HEK293T (cell line): ENCODE results near the gene VEPH1.

Source experiments
- CTCF ChIA-PET: fragments of 350-600 bp; formaldehyde crosslinking; extraction: SDS; loops from one replicate; lab custom pipeline; 2021; ENCODE audit warnings: antibody characterized with exemption, inconsistent platforms; lab: Yijun Ruan, JAX
- POLR2A ChIA-PET: fragments of 350-600 bp; formaldehyde crosslinking; extraction: SDS; loops from one replicate; lab custom pipeline; 2020; ENCODE audit warnings: antibody characterized with exemption, inconsistent platforms; lab: Yijun Ruan, JAX
- DNase-seq: peaks from one replicate; pipeline ENCODE4 v3.0.0; 2012; ENCODE audit warnings: mixed read lengths; ENCODE audit errors: extremely low spot score
- ARNT ChIP-seq: fragments of 450-650 bp; IDR thresholded peaks from 2 replicates; pipeline ENCODE4 v1.6.1; 2017; ENCODE audit warnings: mild to moderate bottlenecking
- BHLHE40 ChIP-seq: fragments of 450-650 bp; IDR thresholded peaks from 2 replicates; pipeline ENCODE4 v1.6.1; 2016; ENCODE audit warnings: mild to moderate bottlenecking, moderate library complexity, borderline replicate concordance
- CTBP1 ChIP-seq: fragments of 450-650 bp; IDR thresholded peaks from 2 replicates; pipeline ENCODE4 v1.6.1; 2016; ENCODE audit warnings: borderline replicate concordance
- ELF4 ChIP-seq: fragments of 450-650 bp; IDR thresholded peaks from 2 replicates; pipeline ENCODE4 v1.6.1; 2017; ENCODE audit warnings: antibody characterized with exemption
- FOXA1 ChIP-seq: fragments of 450-650 bp; IDR thresholded peaks from 2 replicates; pipeline ENCODE4 v1.6.1; 2016; ENCODE audit warnings: mild to moderate bottlenecking
- FOXK2 ChIP-seq: fragments of 450-650 bp; IDR thresholded peaks from 2 replicates; pipeline ENCODE4 v1.6.1; 2016; ENCODE audit warnings: mild to moderate bottlenecking
- FOXM1 ChIP-seq: fragments of 450-650 bp; IDR thresholded peaks from 2 replicates; pipeline ENCODE4 v1.6.1; 2017; ENCODE audit warnings: mild to moderate bottlenecking, borderline replicate concordance
- HDGF ChIP-seq: fragments of 450-650 bp; IDR thresholded peaks from 2 replicates; pipeline ENCODE4 v1.6.1; 2017; ENCODE audit warnings: antibody characterized with exemption, borderline replicate concordance
- L3MBTL2 ChIP-seq: fragments of 450-650 bp; conservative IDR thresholded peaks from 2 replicates; pipeline ENCODE4 v1.6.1; 2016; ENCODE audit warnings: mild to moderate bottlenecking
- LEF1 ChIP-seq: fragments of 450-650 bp; IDR thresholded peaks from 2 replicates; pipeline ENCODE4 v1.6.1; 2017; ENCODE audit warnings: mild to moderate bottlenecking, borderline replicate concordance
- NFRKB ChIP-seq: fragments of 450-650 bp; IDR thresholded peaks from 2 replicates; pipeline ENCODE4 v1.6.1; 2016; ENCODE audit warnings: mild to moderate bottlenecking, moderate library complexity
- SP1 ChIP-seq: fragments of 450-650 bp; IDR thresholded peaks from 2 replicates; pipeline ENCODE4 v1.6.1; 2017
- SUZ12 ChIP-seq: fragments of 450-650 bp; IDR thresholded peaks from 2 replicates; pipeline ENCODE4 v1.6.1; 2016; ENCODE audit warnings: mild to moderate bottlenecking
- TARDBP ChIP-seq: fragments of 450-650 bp; IDR thresholded peaks from 2 replicates; pipeline ENCODE4 v1.6.1; 2016
- ZNF384 ChIP-seq: fragments of 450-650 bp; IDR thresholded peaks from 2 replicates; pipeline ENCODE4 v1.6.1; 2016
- TF ChIP-seq, protein P1 (sequence below): fragments of 450-650 bp; IDR thresholded peaks from 2 replicates; pipeline ENCODE4 v1.6.1; 2016

Gene VEPH1

DNA sequence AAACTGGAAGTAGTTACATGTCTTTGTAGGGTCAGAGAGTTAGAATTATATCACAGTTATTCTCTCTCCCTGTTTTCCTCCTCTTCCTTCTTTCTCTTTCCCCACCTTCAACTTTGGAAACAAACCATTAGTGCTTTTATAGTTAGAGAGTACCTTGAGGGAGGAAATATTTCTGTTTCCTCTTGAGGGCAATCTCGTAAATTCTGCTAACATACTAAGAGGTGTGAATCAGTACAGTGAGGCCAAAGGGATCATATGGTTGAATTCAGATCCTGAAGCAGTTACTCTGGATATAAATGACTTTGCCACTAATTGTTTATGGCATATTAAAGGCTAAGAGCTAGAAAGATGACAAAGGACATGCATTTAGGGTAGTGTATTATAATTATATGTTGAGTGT is 283.0 kb downstream of the VEPH1 start:
- ChIA-PET CTCF (no interaction called here), POLR2A (no interaction called here)
- DNase-seq, result no peak
- TF ChIP-seq ARNT (no peak), FOXA1 (no peak), TARDBP (no peak), FOXM1 (no peak), CTBP1 (no peak), LEF1 (no peak), L3MBTL2 (no peak)
- TF ChIP-seq, protein P1, sequence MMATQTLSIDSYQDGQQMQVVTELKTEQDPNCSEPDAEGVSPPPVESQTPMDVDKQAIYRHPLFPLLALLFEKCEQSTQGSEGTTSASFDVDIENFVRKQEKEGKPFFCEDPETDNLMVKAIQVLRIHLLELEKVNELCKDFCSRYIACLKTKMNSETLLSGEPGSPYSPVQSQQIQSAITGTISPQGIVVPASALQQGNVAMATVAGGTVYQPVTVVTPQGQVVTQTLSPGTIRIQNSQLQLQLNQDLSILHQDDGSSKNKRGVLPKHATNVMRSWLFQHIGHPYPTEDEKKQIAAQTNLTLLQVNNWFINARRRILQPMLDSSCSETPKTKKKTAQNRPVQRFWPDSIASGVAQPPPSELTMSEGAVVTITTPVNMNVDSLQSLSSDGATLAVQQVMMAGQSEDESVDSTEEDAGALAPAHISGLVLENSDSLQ, result no peak

DNA sequence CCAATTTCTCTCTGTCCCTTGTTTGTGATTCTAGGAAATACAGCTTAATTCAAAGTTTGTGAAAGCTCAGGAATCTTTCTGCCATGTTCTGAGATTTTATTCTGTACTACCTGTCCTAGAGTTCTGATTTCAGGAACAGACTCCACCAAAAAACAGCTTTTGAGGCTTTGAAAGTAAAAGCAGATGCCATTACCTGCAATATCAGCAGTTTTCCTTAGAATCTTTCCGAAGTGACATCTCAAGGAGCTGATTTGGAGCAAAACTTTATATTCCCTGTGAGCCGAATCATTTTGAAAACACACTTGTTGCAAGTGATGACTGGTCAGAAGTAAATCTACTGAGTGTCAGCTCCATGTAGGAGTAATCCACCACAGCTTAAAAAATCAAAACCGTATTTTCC is 284.0 kb downstream of the VEPH1 start:
- ChIA-PET POLR2A (interaction anchor here (0.6 kb wide), 1 partner anchor 189 kb away, joined by 3 read pairs; no protein-coding TSS in a partner anchor), CTCF (interaction anchor here (0.8 to 1.5 kb wide), 2 partner anchors 17 to 44 kb away, joined by 3 read pairs; no protein-coding TSS in a partner anchor)
- no peak for TF ChIP-seq SUZ12
- TF ChIP-seq HDGF, result no peak
- TF ChIP-seq TARDBP, result no peak
- TF ChIP-seq BHLHE40, result no peak
- TF ChIP-seq ZNF384, result no peak
- no peak for TF ChIP-seq LEF1
- no peak for TF ChIP-seq FOXK2
- TF ChIP-seq NFRKB, result no peak
- no peak for TF ChIP-seq ELF4
- TF ChIP-seq ARNT, result no peak
- TF ChIP-seq FOXM1, result no peak
- TF ChIP-seq, protein P1, result no peak
- no peak for TF ChIP-seq L3MBTL2
- TF ChIP-seq FOXA1, result no peak
- no peak for TF ChIP-seq CTBP1
- no peak for TF ChIP-seq SP1
- no peak for DNase-seq
